OCI-LY7 (cell line): ENCODE data around the gene OPCML. TPM values are rescaled to one million over a fixed set of nuclear protein-coding genes. Genes with fewer than 3 reads are reported as not detected.

Experiments used
- BruUV-seq: library from RNA; stranded (reverse); fragments of 400-500 nt; replicated peaks from 2 replicates; lab custom pipeline; 2021; lab: Mats Ljungman, UMichigan
- CTCF ChIA-PET: fragments of 300-600 bp; sonication (Branson Sonifier 250); formaldehyde crosslinking; loops from one replicate; lab custom pipeline; 2022; ENCODE audit warnings: antibody characterized with exemption; ENCODE audit not compliant: unreplicated experiment; lab: Charles Lee
- POLR2A ChIA-PET: fragments of 300-600 bp; sonication (Branson Sonifier 250); formaldehyde crosslinking; loops from one replicate; lab custom pipeline; 2022; ENCODE audit warnings: antibody characterized with exemption; lab: Charles Lee
- DNase-seq: peaks from one replicate; pipeline ENCODE4 v3.0.0-alpha.2; 2015; ENCODE audit warnings: low spot score
- H2AFZ ChIP-seq: fragments of 200-600 bp; sonication (generic), shearing (Covaris generic); 2 replicates; pipeline ENCODE4 v1.6.1; 2014; ENCODE audit warnings: mild to moderate bottlenecking, antibody characterized with exemption, low read length, moderate library complexity
- H3K27ac ChIP-seq: fragments of 200-600 bp; sonication (generic); 2 replicates; pipeline ENCODE4 v1.5.1; 2014; ENCODE audit warnings: mixed run types, low read depth, mild to moderate bottlenecking, moderate library complexity, low read length, inconsistent platforms; ENCODE audit not compliant: poor library complexity, severe bottlenecking
- H3K36me3 ChIP-seq: fragments of 200-600 bp; sonication (generic); 2 replicates; pipeline ENCODE4 v1.6.1; 2014; ENCODE audit warnings: mild to moderate bottlenecking, antibody characterized with exemption, low read length, moderate library complexity, mixed read lengths; ENCODE audit not compliant: insufficient read depth
- H3K4me1 ChIP-seq: fragments of 200-600 bp; sonication (generic); 2 replicates; pipeline ENCODE4 v1.5.1; 2014; ENCODE audit warnings: mild to moderate bottlenecking, low read length; ENCODE audit not compliant: insufficient read depth, poor library complexity, severe bottlenecking
- H3K4me2 ChIP-seq: fragments of 200-600 bp; sonication (generic); 2 replicates; pipeline ENCODE4 v1.6.1; 2014; ENCODE audit warnings: mild to moderate bottlenecking, low read length
- H3K4me3 ChIP-seq: fragments of 200-600 bp; sonication (generic); 2 replicates; pipeline ENCODE4 v1.5.1; 2014; ENCODE audit warnings: mild to moderate bottlenecking, low read depth, low read length; ENCODE audit not compliant: poor library complexity, severe bottlenecking
- H3K79me2 ChIP-seq: fragments of 200-600 bp; sonication (generic); 2 replicates; pipeline ENCODE4 v1.6.1; 2016; ENCODE audit warnings: low read depth, mild to moderate bottlenecking, low read length, moderate library complexity, mixed read lengths; ENCODE audit not compliant: insufficient read depth
- H3K9me2 ChIP-seq: fragments of 200-600 bp; sonication (generic); 2 replicates; pipeline ENCODE4 v1.6.1; 2016; ENCODE audit warnings: mild to moderate bottlenecking, low read length, mixed read lengths; ENCODE audit not compliant: insufficient read depth
- H3K9me3 ChIP-seq: fragments of 200-600 bp; sonication (generic); 2 replicates; pipeline ENCODE4 v1.6.1; 2014; ENCODE audit warnings: mild to moderate bottlenecking, mixed run types, low read length, mixed read lengths
- H4K20me1 ChIP-seq: fragments of 200-600 bp; sonication (generic); 2 replicates; pipeline ENCODE4 v1.6.1; 2014; ENCODE audit warnings: mild to moderate bottlenecking, antibody characterized with exemption, low read length, moderate library complexity, mixed read lengths; ENCODE audit not compliant: insufficient read depth
- EZH2phosphoT487 ChIP-seq: fragments of 200-600 bp; sonication (generic); IDR thresholded peaks from 2 replicates; pipeline ENCODE4 v1.6.1; 2018; ENCODE audit warnings: low read depth, borderline replicate concordance, mild to moderate bottlenecking, mixed run types, antibody characterized with exemption, low read length, moderate library complexity, mixed read lengths
- intact Hi-C: fragments of 100-400 bp; cut with micrococcal nuclease; formaldehyde crosslinking; loops from one replicate; pipeline ENCODE4 v1.10.0; 2022; ENCODE audit not compliant: unreplicated experiment
- total RNA-seq, 2 experiments: library from RNA; depleted of rRNA in 1 of 2; stranded (reverse); fragments of >200 nt in 1 of 2; shearing (Covaris generic) in 1 of 2; gene quantifications; 2 replicates each; pipeline ENCODE4 v1.2.3, GENCODE V29; 2014 to 2022
- TF ChIP-seq, protein P1 (sequence below): fragments of 200-600 bp; sonication (generic); conservative IDR thresholded peaks from 2 replicates; pipeline ENCODE4 v1.5.1; 2014; ENCODE audit warnings: mild to moderate bottlenecking, antibody characterized with exemption, low read length, moderate library complexity, mixed read lengths

The OPCML gene
- total RNA-seq, 2 experiments from 2014 or later = not detected

DNA sequence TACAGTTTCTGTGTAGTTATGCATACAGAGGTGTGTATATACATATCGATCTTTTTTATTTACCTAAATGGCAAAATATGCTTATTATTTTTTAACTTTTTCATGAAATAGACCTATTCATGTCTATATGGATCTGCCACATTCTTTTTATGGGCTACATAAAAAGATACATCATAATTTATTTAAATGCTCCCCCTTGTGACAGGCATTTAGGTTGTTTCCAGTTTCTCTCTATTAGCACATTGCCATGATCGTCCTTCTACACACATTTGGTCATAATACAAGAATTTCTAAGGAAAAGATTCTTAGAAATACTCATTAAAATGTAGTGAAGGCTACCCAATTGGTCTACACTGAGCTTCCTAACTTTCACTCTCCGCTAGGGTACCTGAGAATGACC lies 1067.4 kb downstream of the OPCML start:
- ChIA-PET CTCF (no interaction called here), POLR2A (no interaction called here)
- no peak for DNase-seq
- H3K4me2 ChIP-seq = no peak overlapping the region
- H3K4me1 ChIP-seq = no peaks in the 10 kb centered on the region
- no peaks in the 10 kb centered on the region for H3K9me3 ChIP-seq
- H3K9me2 ChIP-seq = no peaks in the 10 kb centered on the region
- no peaks in the 10 kb centered on the region for H3K36me3 ChIP-seq
- H4K20me1 ChIP-seq = no peaks in the 10 kb centered on the region
- intact Hi-C loops = no loop called here
- H3K4me3 ChIP-seq = no peak overlapping the region
- no peak for TF ChIP-seq EZH2phosphoT487
- TF ChIP-seq, protein P1, sequence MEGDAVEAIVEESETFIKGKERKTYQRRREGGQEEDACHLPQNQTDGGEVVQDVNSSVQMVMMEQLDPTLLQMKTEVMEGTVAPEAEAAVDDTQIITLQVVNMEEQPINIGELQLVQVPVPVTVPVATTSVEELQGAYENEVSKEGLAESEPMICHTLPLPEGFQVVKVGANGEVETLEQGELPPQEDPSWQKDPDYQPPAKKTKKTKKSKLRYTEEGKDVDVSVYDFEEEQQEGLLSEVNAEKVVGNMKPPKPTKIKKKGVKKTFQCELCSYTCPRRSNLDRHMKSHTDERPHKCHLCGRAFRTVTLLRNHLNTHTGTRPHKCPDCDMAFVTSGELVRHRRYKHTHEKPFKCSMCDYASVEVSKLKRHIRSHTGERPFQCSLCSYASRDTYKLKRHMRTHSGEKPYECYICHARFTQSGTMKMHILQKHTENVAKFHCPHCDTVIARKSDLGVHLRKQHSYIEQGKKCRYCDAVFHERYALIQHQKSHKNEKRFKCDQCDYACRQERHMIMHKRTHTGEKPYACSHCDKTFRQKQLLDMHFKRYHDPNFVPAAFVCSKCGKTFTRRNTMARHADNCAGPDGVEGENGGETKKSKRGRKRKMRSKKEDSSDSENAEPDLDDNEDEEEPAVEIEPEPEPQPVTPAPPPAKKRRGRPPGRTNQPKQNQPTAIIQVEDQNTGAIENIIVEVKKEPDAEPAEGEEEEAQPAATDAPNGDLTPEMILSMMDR = no peak
- H3K27ac ChIP-seq = no peak overlapping the region
- no TSS peak for BruUV-seq
- H2AFZ ChIP-seq = no peak overlapping the region
- H3K79me2 ChIP-seq = no peaks in the 10 kb centered on the region

DNA sequence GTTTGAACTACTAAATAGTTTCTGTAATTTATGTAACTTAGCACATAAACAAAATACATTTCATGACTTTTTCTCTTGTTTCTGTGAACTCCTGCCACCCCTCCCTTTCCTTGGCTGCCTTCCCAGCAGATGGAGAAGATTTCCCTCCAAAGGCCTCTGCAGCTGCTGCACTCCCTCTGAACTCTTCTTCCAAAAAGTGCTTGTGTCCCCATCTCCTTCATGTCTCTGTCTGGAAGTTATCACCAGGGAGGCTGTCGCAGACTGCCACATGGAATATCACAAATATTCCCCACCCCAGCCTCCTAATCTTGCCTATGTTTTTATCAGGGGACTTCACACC lies 1068.3 kb downstream of the OPCML start:
- intact Hi-C loops = no loop called here
- Histone ChIP-seq H3K4me3 (no peak overlapping the region), H3K27ac (no peak overlapping the region), H2AFZ (no peak overlapping the region), H3K4me1 (no peaks in the 10 kb centered on the region), H3K79me2 (no peaks in the 10 kb centered on the region), H3K9me2 (no peaks in the 10 kb centered on the region), H3K4me2 (no peak overlapping the region), H3K9me3 (no peaks in the 10 kb centered on the region), H3K36me3 (no peaks in the 10 kb centered on the region), H4K20me1 (no peaks in the 10 kb centered on the region)
- CTCF ChIA-PET = no interaction called here
- POLR2A ChIA-PET = no interaction called here
- TF ChIP-seq EZH2phosphoT487 = no peak
- TF ChIP-seq, protein P1 = no peak
- no TSS peak for BruUV-seq
- no peak for DNase-seq

DNA sequence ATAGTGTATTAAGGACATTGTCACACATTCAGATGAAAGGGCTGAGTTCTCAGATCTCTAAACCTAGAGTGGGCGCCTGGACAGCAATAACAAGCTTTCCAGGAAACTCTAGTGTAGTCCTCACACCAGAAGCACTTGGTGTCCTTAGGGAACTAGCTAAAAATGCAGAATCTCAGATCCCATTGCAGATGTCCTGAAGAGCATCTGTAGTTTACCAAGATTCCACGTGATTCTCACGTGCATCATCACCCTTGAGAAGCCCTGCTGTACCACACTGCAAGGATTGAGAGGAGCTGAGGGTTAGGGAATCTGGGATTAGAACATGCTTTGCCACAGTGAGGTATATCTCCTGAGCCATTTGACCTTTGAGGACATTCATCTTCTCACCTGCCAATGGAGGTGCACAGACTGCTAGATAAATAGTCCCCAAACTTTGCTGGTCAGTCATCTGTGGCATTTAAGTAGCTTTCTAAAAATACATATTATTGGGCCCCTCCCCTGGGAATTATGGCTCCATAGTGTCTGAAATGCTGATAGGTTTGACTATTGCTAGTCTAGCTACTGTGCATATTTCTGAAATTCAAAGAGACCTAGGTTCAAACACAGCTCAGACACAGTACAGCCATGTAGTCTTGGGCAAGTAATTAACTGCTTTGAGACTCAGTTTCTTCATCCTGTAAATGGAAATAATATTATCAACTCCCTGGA lies 1068.9 kb downstream of the OPCML start:
- Histone ChIP-seq H3K4me2 (no peak overlapping the region), H4K20me1 (no peaks in the 10 kb centered on the region), H3K79me2 (no peaks in the 10 kb centered on the region), H3K4me3 (no peak overlapping the region), H3K36me3 (no peaks in the 10 kb centered on the region), H2AFZ (no peak overlapping the region), H3K4me1 (no peaks in the 10 kb centered on the region), H3K27ac (no peak overlapping the region), H3K9me3 (no peaks in the 10 kb centered on the region), H3K9me2 (no peaks in the 10 kb centered on the region)
- ChIA-PET POLR2A (no interaction called here), CTCF (no interaction called here)
- no TSS peak for BruUV-seq
- intact Hi-C loops = no loop called here
- TF ChIP-seq EZH2phosphoT487 = no peak
- TF ChIP-seq, protein P1 = no peak
- DNase-seq = no peak
